Endothelial cell (in vitro differentiated cells): ENCODE measurements around the gene RNU6-1. TPM values are rescaled to one million over a fixed set of nuclear protein-coding genes. Genes with fewer than 3 reads are reported as not detected.
A peak's percentile ranks its signal among the peaks of the same experiment; 100 is the strongest.

Source experiments
- DNase-seq: peaks from one replicate; pipeline ENCODE4 v3.0.0; 2021; ENCODE audit warnings: low spot score
- H3K27ac Mint-ChIP-seq: one replicate; pipeline ENCODE4 v1.8.0; 2021; ENCODE audit warnings: mixed read lengths, inconsistent platforms; ENCODE audit not compliant: unreplicated experiment
- H3K27me3 Mint-ChIP-seq: one replicate; pipeline ENCODE4 v1.8.0; 2021; ENCODE audit warnings: mild to moderate bottlenecking, moderate library complexity, mixed read lengths, inconsistent platforms; ENCODE audit not compliant: unreplicated experiment
- H3K36me3 Mint-ChIP-seq: one replicate; pipeline ENCODE4 v1.8.0; 2021; ENCODE audit warnings: mild to moderate bottlenecking, low read depth, mixed read lengths, inconsistent platforms; ENCODE audit not compliant: unreplicated experiment
- H3K4me1 Mint-ChIP-seq: one replicate; pipeline ENCODE4 v1.8.0; 2021; ENCODE audit warnings: mild to moderate bottlenecking, mixed read lengths, inconsistent platforms; ENCODE audit not compliant: unreplicated experiment
- H3K4me3 Mint-ChIP-seq: one replicate; pipeline ENCODE4 v1.8.0; 2021; ENCODE audit warnings: mild to moderate bottlenecking, mixed read lengths, inconsistent platforms; ENCODE audit not compliant: unreplicated experiment
- H3K9me3 Mint-ChIP-seq: one replicate; pipeline ENCODE4 v1.8.0; 2021; ENCODE audit warnings: mixed read lengths, inconsistent platforms; ENCODE audit not compliant: unreplicated experiment
- CTCF ChIP-seq: fragments of 200-600 bp; sonication (generic); IDR thresholded peaks from one replicate; pipeline ENCODE4 v1.5.0; 2021; ENCODE audit warnings: antibody characterized with exemption; ENCODE audit not compliant: unreplicated experiment
- total RNA-seq: library from RNA; stranded (reverse); fragmentation: NEBNext Ultra II Directional; extraction: Animal tissue kit (Norgen Biotek cat#: 25700); gene quantifications from one replicate; pipeline ENCODE4 v1.2.1, GENCODE V29; 2021; ENCODE audit not compliant: unreplicated experiment

The RNU6-1 gene
- total RNA-seq, 1 donor from 2014 or later, result not detected

- no peak for TF ChIP-seq CTCF
- peaks cover 51% of the 10 kb centered on the region for H3K4me1 Mint-ChIP-seq
- H3K36me3 Mint-ChIP-seq, result no peaks in the 10 kb centered on the region
- H3K9me3 Mint-ChIP-seq, result no peaks in the 10 kb centered on the region
- no peak overlapping the region for H3K4me3 Mint-ChIP-seq
- H3K27ac Mint-ChIP-seq, result no peak overlapping the region
- H3K27me3 Mint-ChIP-seq, result peaks cover 1% of the 10 kb centered on the region
- no peak for DNase-seq
Observed at GRCh38 chr15:67884009-67884408, 44.2 kb upstream of the RNU6-1 start.

- no peak for DNase-seq
- Mint-ChIP-seq H3K27me3 (peaks cover 1% of the 10 kb centered on the region), H3K9me3 (no peaks in the 10 kb centered on the region), H3K4me3 (no peak overlapping the region), H3K27ac (no peak overlapping the region), H3K36me3 (no peaks in the 10 kb centered on the region), H3K4me1 (peaks cover 51% of the 10 kb centered on the region)
- no peak for TF ChIP-seq CTCF
Observed at GRCh38 chr15:67883234-67883773, 43.5 kb upstream of the RNU6-1 start.

- Mint-ChIP-seq H3K9me3 (no peaks in the 10 kb centered on the region), H3K27ac (peak overlapping the region; percentile 39)
Observed at GRCh38 chr15:67882487-67883233, 42.8 kb upstream of the RNU6-1 start.

GRCh38 chr15:67880651-67881182, 40.9 kb upstream of the RNU6-1 start:
- Mint-ChIP-seq H3K9me3 (no peaks in the 10 kb centered on the region), H3K4me3 (no peak overlapping the region), H3K27ac (peak overlapping the region; percentile 53), H3K27me3 (no peaks in the 10 kb centered on the region), H3K4me1 (peaks cover 44% of the 10 kb centered on the region), H3K36me3 (no peaks in the 10 kb centered on the region)
- no peak for TF ChIP-seq CTCF
- no peak for DNase-seq

More at GRCh38 chr15:67882487-67883233, 42.8 kb upstream of the RNU6-1 start:
- no peaks in the 10 kb centered on the region for H3K27me3 Mint-ChIP-seq
- H3K36me3 Mint-ChIP-seq, result no peaks in the 10 kb centered on the region
- no peak overlapping the region for H3K4me3 Mint-ChIP-seq
- H3K4me1 Mint-ChIP-seq, result peaks cover 45% of the 10 kb centered on the region
- TF ChIP-seq CTCF, result no peak
- DNase-seq, result no peak
